Measurements from ENCODE around the gene ISL1. TPM values are rescaled to one million over a fixed set of nuclear protein-coding genes. Genes with fewer than 3 reads are reported as not detected.

Gene ISL1
- polyA plus RNA-seq, 3 donors: not detected

GRCh38 chr5:51414516-51414915, 31.3 kb downstream of the ISL1 start:
- DNase-seq (ENCODE audit: extremely low read depth in 1 of 11, low read depth in 9 of 11, low spot score in 4 of 11): no peak

- DNase-seq (ENCODE audit: extremely low read depth in 1 of 11, low read depth in 9 of 11, low spot score in 4 of 11): no peak
Observed at GRCh38 chr5:51416149-51416548, 32.9 kb downstream of the ISL1 start.

- no peak for DNase-seq (ENCODE audit: extremely low read depth in 1 of 11, low read depth in 9 of 11, low spot score in 4 of 11)
Observed at GRCh38 chr5:51433052-51433710, 49.9 kb downstream of the ISL1 start.

GRCh38 chr5:51439232-51439631, 56.0 kb downstream of the ISL1 start:
- DNase-seq (ENCODE audit: extremely low read depth in 1 of 11, low read depth in 9 of 11, low spot score in 4 of 11): no peak
